Glutamatergic neuron (in vitro differentiated cells): ENCODE measurements around the gene GRAP2. TPM values are rescaled to one million over a fixed set of nuclear protein-coding genes. Genes with fewer than 3 reads are reported as not detected.

Experiments used
- DNase-seq: peaks from one replicate; pipeline ENCODE4 v3.0.0; 2022
- H3K27ac Mint-ChIP-seq: one replicate; pipeline ENCODE4 v1.8.0; 2020; ENCODE audit warnings: mild to moderate bottlenecking, mixed read lengths, inconsistent platforms; ENCODE audit not compliant: unreplicated experiment
- H3K27me3 Mint-ChIP-seq: one replicate; pipeline ENCODE4 v1.8.0; 2020; ENCODE audit warnings: mild to moderate bottlenecking, moderate library complexity, mixed read lengths, inconsistent platforms; ENCODE audit not compliant: unreplicated experiment
- H3K36me3 Mint-ChIP-seq: one replicate; pipeline ENCODE4 v1.8.0; 2020; ENCODE audit warnings: mild to moderate bottlenecking, mixed read lengths, inconsistent platforms; ENCODE audit not compliant: unreplicated experiment
- H3K4me1 Mint-ChIP-seq: one replicate; pipeline ENCODE4 v1.8.0; 2020; ENCODE audit warnings: mild to moderate bottlenecking, low read depth, mixed read lengths, inconsistent platforms; ENCODE audit not compliant: unreplicated experiment
- H3K4me3 Mint-ChIP-seq: one replicate; pipeline ENCODE4 v1.8.0; 2020; ENCODE audit warnings: mild to moderate bottlenecking, mixed read lengths, inconsistent platforms; ENCODE audit not compliant: unreplicated experiment
- H3K9me3 Mint-ChIP-seq: one replicate; pipeline ENCODE4 v1.8.0; 2020; ENCODE audit warnings: mild to moderate bottlenecking, moderate library complexity, mixed read lengths, inconsistent platforms; ENCODE audit not compliant: unreplicated experiment
- total RNA-seq: library from RNA; stranded (reverse); fragmentation: NEBNext Ultra II Directional; extraction: Animal tissue kit (Norgen Biotek cat#: 25700); gene quantifications from one replicate; pipeline ENCODE4 v1.2.1, GENCODE V29; 2021; ENCODE audit not compliant: unreplicated experiment
- TF ChIP-seq, protein P1 (sequence below): fragments of 200-600 bp; sonication (generic); IDR thresholded peaks from one replicate; pipeline ENCODE4 v1.5.0; 2021; ENCODE audit not compliant: partially characterized antibody, unreplicated experiment

The GRAP2 gene
- total RNA-seq, 1 donor from 2014 or later: not detected

DNA sequence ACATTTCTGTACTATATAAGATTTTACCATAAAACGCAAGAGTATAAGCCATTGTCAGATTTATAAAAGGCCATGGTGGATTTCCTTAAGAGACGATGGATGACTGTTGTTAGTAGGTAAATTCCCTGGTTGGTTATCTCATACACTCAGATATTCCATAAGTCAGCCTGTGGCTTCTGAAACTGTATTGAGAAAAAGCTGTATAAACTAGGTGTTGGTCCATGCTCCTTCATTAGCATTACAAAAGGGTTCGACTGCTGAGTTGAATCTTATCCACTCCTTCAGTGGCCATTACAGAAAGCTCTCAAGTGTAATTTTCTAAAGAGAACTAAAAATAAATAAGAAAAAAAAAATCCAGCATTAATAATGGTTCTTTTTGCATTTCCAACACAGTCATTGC is 5.3 kb downstream of the GRAP2 start:
- TF ChIP-seq, protein P1, sequence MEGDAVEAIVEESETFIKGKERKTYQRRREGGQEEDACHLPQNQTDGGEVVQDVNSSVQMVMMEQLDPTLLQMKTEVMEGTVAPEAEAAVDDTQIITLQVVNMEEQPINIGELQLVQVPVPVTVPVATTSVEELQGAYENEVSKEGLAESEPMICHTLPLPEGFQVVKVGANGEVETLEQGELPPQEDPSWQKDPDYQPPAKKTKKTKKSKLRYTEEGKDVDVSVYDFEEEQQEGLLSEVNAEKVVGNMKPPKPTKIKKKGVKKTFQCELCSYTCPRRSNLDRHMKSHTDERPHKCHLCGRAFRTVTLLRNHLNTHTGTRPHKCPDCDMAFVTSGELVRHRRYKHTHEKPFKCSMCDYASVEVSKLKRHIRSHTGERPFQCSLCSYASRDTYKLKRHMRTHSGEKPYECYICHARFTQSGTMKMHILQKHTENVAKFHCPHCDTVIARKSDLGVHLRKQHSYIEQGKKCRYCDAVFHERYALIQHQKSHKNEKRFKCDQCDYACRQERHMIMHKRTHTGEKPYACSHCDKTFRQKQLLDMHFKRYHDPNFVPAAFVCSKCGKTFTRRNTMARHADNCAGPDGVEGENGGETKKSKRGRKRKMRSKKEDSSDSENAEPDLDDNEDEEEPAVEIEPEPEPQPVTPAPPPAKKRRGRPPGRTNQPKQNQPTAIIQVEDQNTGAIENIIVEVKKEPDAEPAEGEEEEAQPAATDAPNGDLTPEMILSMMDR: no peak
- Mint-ChIP-seq H3K36me3 (no peaks in the 10 kb centered on the region), H3K27ac (no peak overlapping the region), H3K27me3 (no peaks in the 10 kb centered on the region), H3K9me3 (no peaks in the 10 kb centered on the region), H3K4me3 (no peak overlapping the region), H3K4me1 (no peaks in the 10 kb centered on the region)
- no peak for DNase-seq

DNA sequence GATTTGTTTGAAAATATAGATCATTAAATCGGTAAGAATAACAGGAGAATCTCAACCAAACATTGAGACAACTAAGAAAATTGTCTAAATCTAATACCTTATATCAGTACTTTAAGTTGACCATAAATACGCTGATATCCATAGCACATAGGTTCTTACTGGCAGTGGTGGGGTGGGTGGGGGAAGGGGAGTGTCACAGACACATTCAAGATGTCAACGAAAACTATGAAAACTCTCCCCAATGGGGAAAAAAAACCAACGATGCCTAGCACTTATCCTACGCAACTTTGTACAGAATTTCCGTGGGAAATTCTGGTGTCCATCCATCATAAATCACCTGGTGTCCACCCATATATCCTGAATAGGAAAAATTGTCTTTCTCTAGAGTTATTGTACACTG is 6.2 kb downstream of the GRAP2 start:
- DNase-seq: no peak
- no peaks in the 10 kb centered on the region for H3K9me3 Mint-ChIP-seq
- H3K27me3 Mint-ChIP-seq: no peaks in the 10 kb centered on the region
- no peak overlapping the region for H3K27ac Mint-ChIP-seq
- no peak overlapping the region for H3K4me3 Mint-ChIP-seq
- no peaks in the 10 kb centered on the region for H3K4me1 Mint-ChIP-seq
- TF ChIP-seq, protein P1: no peak
- H3K36me3 Mint-ChIP-seq: no peaks in the 10 kb centered on the region

DNA sequence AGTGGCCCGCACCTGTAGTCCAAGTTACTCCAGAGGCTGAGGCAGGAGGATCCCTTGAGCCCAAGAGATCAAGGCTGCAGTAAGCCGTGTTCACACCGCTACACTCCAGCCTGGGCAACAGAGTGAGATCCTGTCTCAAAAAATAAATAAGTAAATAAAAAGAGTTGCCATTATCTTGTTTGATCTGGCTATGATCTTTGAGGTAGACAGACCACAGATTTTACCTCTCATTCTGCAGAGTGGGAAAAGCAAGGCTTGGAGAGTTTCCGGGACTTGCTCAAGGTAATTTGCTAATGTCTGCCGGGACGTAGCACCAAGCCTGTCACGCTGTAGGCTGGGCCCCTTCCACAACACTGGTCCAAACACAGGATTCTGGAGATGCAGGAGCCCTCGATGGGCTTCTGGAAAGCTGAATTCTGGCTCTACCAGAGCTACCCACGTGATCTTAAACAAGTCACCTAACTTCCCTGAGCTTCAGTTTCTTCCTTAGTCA is 6.8 kb downstream of the GRAP2 start:
- H3K36me3 Mint-ChIP-seq: no peaks in the 10 kb centered on the region
- no peaks in the 10 kb centered on the region for H3K9me3 Mint-ChIP-seq
- no peak for DNase-seq
- no peaks in the 10 kb centered on the region for H3K4me1 Mint-ChIP-seq
- TF ChIP-seq, protein P1: no peak
- no peaks in the 10 kb centered on the region for H3K27me3 Mint-ChIP-seq
- H3K4me3 Mint-ChIP-seq: no peak overlapping the region
- H3K27ac Mint-ChIP-seq: no peak overlapping the region

DNA sequence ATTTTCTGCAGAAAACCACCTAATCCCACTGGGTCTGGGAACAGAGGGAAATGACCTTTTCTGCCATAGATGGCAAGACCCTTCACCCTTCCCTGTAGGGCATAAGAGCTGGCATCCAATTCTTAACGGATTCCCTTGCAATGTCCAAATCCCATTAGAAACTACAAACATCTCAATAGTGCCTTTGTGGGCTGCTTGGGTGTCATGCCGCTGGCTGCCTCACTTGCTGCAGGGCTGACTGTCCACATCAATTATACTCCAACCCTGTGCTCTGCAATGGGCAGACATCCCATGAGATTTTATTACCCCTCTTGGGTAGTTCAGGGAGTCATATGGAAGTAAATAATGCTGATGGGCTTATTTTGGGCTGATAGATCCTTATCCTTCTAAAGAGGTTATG is 7.3 kb downstream of the GRAP2 start:
- Mint-ChIP-seq H3K4me3 (no peak overlapping the region), H3K27me3 (no peaks in the 10 kb centered on the region), H3K36me3 (no peaks in the 10 kb centered on the region), H3K9me3 (no peaks in the 10 kb centered on the region), H3K27ac (no peak overlapping the region), H3K4me1 (no peaks in the 10 kb centered on the region)
- DNase-seq: no peak
- TF ChIP-seq, protein P1: no peak

DNA sequence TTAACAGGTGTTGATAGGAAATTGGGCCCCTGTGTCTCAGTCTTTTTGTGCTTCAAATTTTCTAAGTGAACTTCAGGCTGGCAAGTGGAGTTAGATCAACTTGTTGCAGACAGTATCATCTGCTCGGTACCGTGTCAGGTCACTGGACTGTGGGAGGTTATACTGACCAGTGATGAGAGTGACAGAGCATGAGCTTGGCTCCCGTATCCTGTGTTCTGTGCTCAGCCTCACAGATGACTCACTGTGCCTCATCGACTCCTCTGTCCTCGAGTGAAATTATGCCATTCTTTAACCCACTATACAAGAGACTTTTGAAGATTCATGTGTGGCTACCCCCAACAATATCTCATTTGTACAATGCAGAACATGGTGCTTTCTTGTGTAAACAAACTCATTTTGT is 7.9 kb downstream of the GRAP2 start:
- H3K27me3 Mint-ChIP-seq: no peaks in the 10 kb centered on the region
- H3K27ac Mint-ChIP-seq: no peak overlapping the region
- no peak for DNase-seq
- H3K36me3 Mint-ChIP-seq: no peaks in the 10 kb centered on the region
- H3K4me1 Mint-ChIP-seq: no peaks in the 10 kb centered on the region
- TF ChIP-seq, protein P1: no peak
- no peaks in the 10 kb centered on the region for H3K9me3 Mint-ChIP-seq
- no peak overlapping the region for H3K4me3 Mint-ChIP-seq
